Measurements from ENCODE around the gene KRTAP10-11. TPM values are rescaled to one million over a fixed set of nuclear protein-coding genes. Genes with fewer than 3 reads are reported as not detected.

Gene KRTAP10-11
- polyA plus RNA-seq, 2 of the 4 experiments (the other 2 are of a cell fraction) = not detected

GRCh38 chr21:44694776-44695175, 48.6 kb downstream of the KRTAP10-11 start:
- Histone ChIP-seq H3K4me2 (no peak overlapping the region), H3K4me1 (no peaks in the 10 kb centered on the region), H3K27ac (no peak overlapping the region), H3K9me3 (peaks cover 14% of the 10 kb centered on the region; the same call in 2 of the 3 replicates), H3K4me3 (no peak overlapping the region)
- ATAC-seq (no peak), FAIRE-seq (no peak), DNase-seq (ENCODE audit: low read depth in 1 of 2, low spot score in 1 of 2) (no peak)
- ChIA-PET CTCF (interaction anchor here (0.7 kb wide), 1 partner anchor 16 kb away, joined by 3 read pairs; the partner anchor contains the start of gene TSPEAR), POLR2A (no interaction called here)
- TF ChIP-seq CHD2 (IDR thresholded peaks at IDR 0.05; ENCODE audit: low read length, partially characterized antibody) = no peak
- no peak for TF ChIP-seq HMGXB4 (CRISPR knock-in tag; IDR thresholded peaks at IDR 0.05; ENCODE audit: borderline replicate concordance)
- no peak for TF ChIP-seq CTCF (IDR thresholded peaks at IDR 0.05)
- no peak for TF ChIP-seq SREBF2 (IDR thresholded peaks at IDR 0.05)
- TF ChIP-seq HDAC2 (IDR thresholded peaks at IDR 0.05) = no peak
- TF ChIP-seq CBX8 (IDR thresholded peaks at IDR 0.05) = no peak
- TF ChIP-seq SMC3 (IDR thresholded peaks at IDR 0.05) = no peak
- TF ChIP-seq ELK1 (IDR thresholded peaks at IDR 0.05; ENCODE audit: low read depth, low read length) = no peak
- TF ChIP-seq E2F6 (IDR thresholded peaks at IDR 0.05; ENCODE audit: borderline replicate concordance, low read depth) = no peak
- 69% methylated on average over 9 of the region's 11 CpGs for WGBS (ENCODE audit: missing lambda C conversion rate)

GRCh38 chr21:44695184-44695583, 49.0 kb downstream of the KRTAP10-11 start:
- ChIA-PET POLR2A (no interaction called here), CTCF (no interaction called here)
- DNase-seq (ENCODE audit: low read depth in 1 of 2, low spot score in 1 of 2) = no peak
- H3K27ac ChIP-seq = no peak overlapping the region
- H3K9me3 ChIP-seq = peaks cover 14% of the 10 kb centered on the region; the same call in 2 of the 3 replicates
- H3K4me1 ChIP-seq = no peaks in the 10 kb centered on the region
- H3K4me2 ChIP-seq = no peak overlapping the region
- 28% methylated on average over 8 of the region's 8 CpGs for WGBS (ENCODE audit: missing lambda C conversion rate)
- TF ChIP-seq KDM5A (IDR thresholded peaks at IDR 0.05) = no peak
- TF ChIP-seq TP53 (CRISPR knock-in tag; IDR thresholded peaks at IDR 0.05) = no peak
- no peak for TF ChIP-seq CBX2 (IDR thresholded peaks at IDR 0.05; ENCODE audit: borderline replicate concordance, low read depth)
- no peak for TF ChIP-seq CHD2 (IDR thresholded peaks at IDR 0.05; ENCODE audit: low read length, partially characterized antibody)
- TF ChIP-seq FOXS1 (CRISPR knock-in tag; IDR thresholded peaks at IDR 0.05) = no peak
- TF ChIP-seq JUNB (IDR thresholded peaks at IDR 0.05) = no peak
- no peak for FAIRE-seq
- ATAC-seq = no peak
- H3K4me3 ChIP-seq = no peak overlapping the region

GRCh38 chr21:44695641-44696040, 49.4 kb downstream of the KRTAP10-11 start:
- TF ChIP-seq GATA3 (IDR thresholded peaks at IDR 0.05; ENCODE audit: borderline replicate concordance) = no peak
- no peak for TF ChIP-seq ZSCAN20 (CRISPR knock-in tag; IDR thresholded peaks at IDR 0.05)
- no peak for TF ChIP-seq ELK1 (IDR thresholded peaks at IDR 0.05; ENCODE audit: low read depth, low read length)
- H3K27ac ChIP-seq = no peak overlapping the region
- no peaks in the 10 kb centered on the region for H3K4me1 ChIP-seq
- H3K4me2 ChIP-seq = no peak overlapping the region
- H3K9me3 ChIP-seq = peaks cover 14% of the 10 kb centered on the region; the same call in 2 of the 3 replicates
- POLR2A ChIA-PET = no interaction called here
- ATAC-seq = no peak
- WGBS (ENCODE audit: missing lambda C conversion rate) = 55% methylated on average over 8 of the region's 8 CpGs
- no peak for DNase-seq (ENCODE audit: low read depth in 1 of 2, low spot score in 1 of 2)
- CTCF ChIA-PET = no interaction called here
- FAIRE-seq = no peak
- no peak overlapping the region for H3K4me3 ChIP-seq

Measured in A549 (cell line).